ENCODE measurements around the gene RAB11FIP2.

Gene RAB11FIP2

DNA sequence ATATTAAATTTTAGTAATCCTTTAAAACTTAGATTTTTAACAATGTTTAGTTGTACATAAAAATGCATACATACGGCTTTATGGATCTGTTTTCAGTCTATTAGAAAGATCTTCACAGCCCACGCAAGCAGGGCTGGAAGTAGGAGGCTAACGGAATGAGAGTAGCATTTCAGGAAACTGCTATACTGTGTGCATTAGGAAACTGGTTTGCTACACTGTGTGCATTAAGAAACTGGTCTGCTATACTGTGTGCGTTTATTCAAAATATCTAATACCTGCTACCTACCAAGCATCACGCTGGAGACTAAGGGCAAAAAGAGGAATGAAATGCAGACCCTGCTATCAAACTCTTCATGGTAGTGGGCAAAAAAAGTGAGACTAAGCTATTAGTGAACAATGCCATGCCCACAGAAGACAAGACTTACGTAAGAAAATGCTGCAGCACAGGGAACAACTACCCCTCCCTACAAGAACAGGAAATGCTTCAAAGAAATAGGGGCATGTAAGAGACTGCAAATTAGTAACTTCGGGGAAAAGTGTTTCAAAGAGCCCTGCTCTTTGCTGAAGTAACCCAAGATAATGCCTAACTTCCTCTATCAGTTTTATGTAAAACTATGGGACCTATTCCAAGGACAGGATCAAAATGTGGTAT lies 11.3 kb downstream of the RAB11FIP2 start:
- TF ChIP-seq, protein P1, sequence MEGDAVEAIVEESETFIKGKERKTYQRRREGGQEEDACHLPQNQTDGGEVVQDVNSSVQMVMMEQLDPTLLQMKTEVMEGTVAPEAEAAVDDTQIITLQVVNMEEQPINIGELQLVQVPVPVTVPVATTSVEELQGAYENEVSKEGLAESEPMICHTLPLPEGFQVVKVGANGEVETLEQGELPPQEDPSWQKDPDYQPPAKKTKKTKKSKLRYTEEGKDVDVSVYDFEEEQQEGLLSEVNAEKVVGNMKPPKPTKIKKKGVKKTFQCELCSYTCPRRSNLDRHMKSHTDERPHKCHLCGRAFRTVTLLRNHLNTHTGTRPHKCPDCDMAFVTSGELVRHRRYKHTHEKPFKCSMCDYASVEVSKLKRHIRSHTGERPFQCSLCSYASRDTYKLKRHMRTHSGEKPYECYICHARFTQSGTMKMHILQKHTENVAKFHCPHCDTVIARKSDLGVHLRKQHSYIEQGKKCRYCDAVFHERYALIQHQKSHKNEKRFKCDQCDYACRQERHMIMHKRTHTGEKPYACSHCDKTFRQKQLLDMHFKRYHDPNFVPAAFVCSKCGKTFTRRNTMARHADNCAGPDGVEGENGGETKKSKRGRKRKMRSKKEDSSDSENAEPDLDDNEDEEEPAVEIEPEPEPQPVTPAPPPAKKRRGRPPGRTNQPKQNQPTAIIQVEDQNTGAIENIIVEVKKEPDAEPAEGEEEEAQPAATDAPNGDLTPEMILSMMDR (conservative IDR thresholded peaks at IDR 0.05; ENCODE audit: low read length): no peak
- H3K4me3 ChIP-seq (ENCODE audit: low read length): no peak overlapping the region
- DNase-seq (ENCODE audit: low read depth): peak; percentile 26

DNA sequence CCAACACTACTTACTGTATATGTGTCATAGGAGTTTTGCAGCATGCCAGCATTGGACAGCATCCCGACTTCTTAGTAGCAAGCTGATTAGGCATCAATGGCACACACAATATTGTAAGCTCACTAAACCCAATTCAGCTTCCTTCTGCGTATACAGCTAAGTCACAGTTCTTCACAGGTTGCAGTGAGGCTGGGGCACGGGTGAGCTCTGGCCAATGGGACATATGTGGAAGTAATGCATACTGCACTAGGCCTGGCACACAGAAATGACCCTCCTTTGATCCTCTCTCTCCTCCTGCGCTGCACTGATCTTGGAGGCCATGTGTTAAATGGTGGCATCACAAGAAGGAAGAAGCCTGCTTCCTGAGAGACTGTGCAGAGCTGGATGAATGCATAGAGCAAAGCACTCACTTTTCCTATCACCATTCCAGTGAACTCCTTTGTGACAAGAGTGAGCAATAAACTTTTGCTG lies 11.9 kb downstream of the RAB11FIP2 start:
- TF ChIP-seq, protein P1 (conservative IDR thresholded peaks at IDR 0.05; ENCODE audit: low read length): no peak
- peak; percentile 24 for DNase-seq (ENCODE audit: low read depth)
- H3K4me3 ChIP-seq (ENCODE audit: low read length): no peak overlapping the region

DNA sequence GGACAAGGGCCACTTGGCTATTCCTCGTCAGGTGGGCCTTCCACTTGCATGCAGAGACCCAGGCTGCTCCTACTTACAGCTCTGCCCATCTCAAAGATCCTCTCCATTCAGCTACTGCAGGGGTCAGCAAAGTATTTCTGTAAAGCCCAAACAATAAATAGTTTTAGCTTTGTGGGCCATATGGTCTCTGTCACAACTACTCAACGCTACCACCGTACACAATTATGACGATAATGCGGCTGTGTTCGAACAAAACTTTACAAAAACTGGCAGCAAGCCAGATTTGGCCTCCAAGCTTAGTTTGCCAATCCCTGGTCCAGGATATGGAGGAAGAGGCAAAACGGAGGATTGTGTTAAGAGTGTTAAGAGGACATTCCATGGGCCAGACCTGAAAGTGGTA lies 12.8 kb downstream of the RAB11FIP2 start:
- H3K4me3 ChIP-seq (ENCODE audit: low read length): no peak overlapping the region
- DNase-seq (ENCODE audit: low read depth): no peak
- TF ChIP-seq, protein P1 (conservative IDR thresholded peaks at IDR 0.05; ENCODE audit: low read length): no peak

DNA sequence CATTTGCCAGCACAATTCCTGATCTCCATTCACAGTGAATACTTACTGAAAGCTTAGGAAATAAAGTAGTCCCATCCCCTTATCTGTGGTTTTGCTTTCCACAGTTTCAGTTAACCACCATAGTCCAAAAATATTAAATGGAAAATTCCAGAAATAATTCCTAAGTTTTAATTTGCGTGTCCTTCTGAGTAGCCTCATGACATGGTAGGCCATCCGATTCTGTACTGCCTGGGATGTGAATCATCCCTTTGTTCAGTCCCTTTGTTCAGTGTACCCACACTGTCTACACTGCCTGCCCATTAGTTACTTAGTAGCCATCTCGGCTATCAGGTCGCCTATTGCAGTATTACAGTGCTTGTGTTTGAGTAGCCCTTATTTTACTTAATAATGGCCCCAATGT lies 14.2 kb downstream of the RAB11FIP2 start:
- no peak for DNase-seq (ENCODE audit: low read depth)
- TF ChIP-seq, protein P1 (conservative IDR thresholded peaks at IDR 0.05; ENCODE audit: low read length): no peak
- H3K4me3 ChIP-seq (ENCODE audit: low read length): no peak overlapping the region

DNA sequence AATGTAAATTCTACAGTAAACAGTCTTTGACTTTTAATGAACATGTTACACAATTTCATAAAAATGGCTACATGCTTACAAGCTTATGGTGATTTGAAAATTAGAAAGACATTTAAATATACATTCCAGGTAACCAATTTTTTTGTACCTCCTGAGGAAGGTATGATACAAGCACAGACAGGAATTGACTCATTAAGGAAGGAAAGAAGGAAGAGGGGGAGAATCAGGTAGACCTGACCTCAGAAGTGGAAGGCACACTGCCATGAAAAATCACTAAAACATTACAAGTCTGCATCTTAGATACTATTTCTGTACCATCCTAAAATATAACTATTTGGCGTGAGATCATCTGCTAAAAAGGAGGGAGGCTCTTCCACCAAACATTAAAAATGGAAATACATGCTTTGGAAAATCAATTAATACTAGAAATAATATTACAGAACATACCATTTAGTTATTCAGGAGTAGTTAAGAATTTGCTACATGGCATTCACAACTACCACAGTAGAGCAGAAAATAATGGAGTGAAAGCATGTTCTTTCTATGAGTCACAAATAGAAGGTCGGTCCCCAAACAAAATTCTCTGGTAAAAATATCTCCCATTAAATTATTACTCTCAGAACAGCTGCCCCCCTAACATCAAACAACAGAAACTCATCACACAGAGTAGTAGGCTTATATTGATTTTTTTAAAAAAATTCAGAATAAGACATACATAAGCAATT lies 15.2 kb downstream of the RAB11FIP2 start:
- TF ChIP-seq, protein P1 (conservative IDR thresholded peaks at IDR 0.05; ENCODE audit: low read length): no peak
- no peak for DNase-seq (ENCODE audit: low read depth)
- H3K4me3 ChIP-seq (ENCODE audit: low read length): no peak overlapping the region

DNA sequence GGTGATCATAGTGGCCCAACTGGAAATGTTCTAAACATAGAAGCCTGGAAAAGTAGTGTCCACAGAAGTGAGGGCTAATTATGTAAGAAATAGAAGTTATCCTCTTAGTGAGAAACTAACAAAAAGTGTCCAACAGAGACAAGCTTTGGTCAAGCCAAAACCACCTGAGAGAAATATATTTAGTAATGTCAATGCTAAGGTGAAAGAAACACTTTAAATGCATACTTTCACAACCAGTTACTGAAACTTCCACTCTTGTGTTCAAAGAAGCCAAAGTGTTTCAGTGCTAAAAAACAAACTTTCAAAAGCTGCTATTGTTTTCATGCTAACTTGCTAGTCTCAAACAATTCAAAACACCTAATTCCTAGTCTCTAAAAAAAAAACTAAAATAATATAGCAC lies 18.1 kb downstream of the RAB11FIP2 start:
- no peak for DNase-seq (ENCODE audit: low read depth)
- TF ChIP-seq, protein P1 (conservative IDR thresholded peaks at IDR 0.05; ENCODE audit: low read length): no peak
- H3K4me3 ChIP-seq (ENCODE audit: low read length): no peak overlapping the region

DNA sequence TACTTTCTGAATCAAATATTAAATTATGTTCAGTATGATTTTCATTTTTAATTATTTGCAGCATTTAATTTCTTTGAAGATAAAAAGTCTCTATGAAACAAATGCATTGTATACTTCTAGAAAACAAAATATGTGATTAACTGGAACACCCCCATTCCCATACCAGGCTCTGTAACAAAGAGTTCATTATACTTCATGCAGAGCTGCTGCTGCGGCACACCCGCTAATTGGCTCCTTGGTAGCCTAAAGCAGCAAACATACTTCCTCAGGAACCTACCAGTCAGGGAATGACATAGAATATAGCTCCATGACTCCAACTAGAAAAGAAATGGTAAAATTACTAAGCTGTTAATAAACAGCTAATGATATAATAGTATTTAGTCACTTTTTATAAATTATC lies 19.3 kb downstream of the RAB11FIP2 start:
- no peak for DNase-seq (ENCODE audit: low read depth)
- TF ChIP-seq, protein P1 (conservative IDR thresholded peaks at IDR 0.05; ENCODE audit: low read length): no peak
- no peak overlapping the region for H3K4me3 ChIP-seq (ENCODE audit: low read length)

All from AG10803 (cell line).